HG02981 (cell line): ENCODE data around the gene CA5A.
"Not testable (repeated sequence)": the region's sequence is repeated elsewhere in the genome, so short reads cannot be mapped to it uniquely, and the experiment has no call there.

Experiments used
- ATAC-seq: cut with Tn5 transposase; IDR thresholded peaks from one replicate; pipeline ENCODE4 v1.9.1; 2021; ENCODE audit warnings: mild to moderate bottlenecking, moderate library complexity; ENCODE audit not compliant: unreplicated experiment

Gene CA5A

GRCh38 chr16:87936375-87937230 lies at the start of gene CA5A:
Gene CA5A (minus strand): TSS chr16:87936529. CDS start chr16:87936450, 79 bp downstream.
- no peak for ATAC-seq

GRCh38 chr16:87985493-87985892 lies 49.2 kb upstream of the CA5A start:
- not testable (repeated sequence) for ATAC-seq

- no peak for ATAC-seq
These were observed 48.4 kb upstream of the CA5A start for GRCh38 chr16:87984632-87985267.

GRCh38 chr16:87984180-87984579 lies 47.9 kb upstream of the CA5A start:
- not testable (repeated sequence) for ATAC-seq

GRCh38 chr16:87983737-87984097 lies 47.4 kb upstream of the CA5A start:
- not testable (repeated sequence) for ATAC-seq

- ATAC-seq = not testable (repeated sequence)
These were observed 46.9 kb upstream of the CA5A start for GRCh38 chr16:87983072-87983736.

- no peak for ATAC-seq
These were observed 46.3 kb upstream of the CA5A start for GRCh38 chr16:87982581-87983041.

GRCh38 chr16:87981376-87981775 lies 45.0 kb upstream of the CA5A start:
- not testable (repeated sequence) for ATAC-seq

- not testable (repeated sequence) for ATAC-seq
These were observed 43.7 kb upstream of the CA5A start for GRCh38 chr16:87979911-87980630.

- ATAC-seq = no peak
These were observed 43.0 kb upstream of the CA5A start for GRCh38 chr16:87979352-87979751.

GRCh38 chr16:87978127-87978526 lies 41.8 kb upstream of the CA5A start:
- ATAC-seq = no peak

GRCh38 chr16:87976665-87977064 lies 40.3 kb upstream of the CA5A start:
- no peak for ATAC-seq

- ATAC-seq = no peak
These were observed 37.8 kb upstream of the CA5A start for GRCh38 chr16:87974178-87974577.

- no peak for ATAC-seq
These were observed 37.4 kb upstream of the CA5A start for GRCh38 chr16:87973717-87974116.

- no peak for ATAC-seq
These were observed 35.6 kb upstream of the CA5A start for GRCh38 chr16:87971933-87972332.

- ATAC-seq = no peak
These were observed 33.9 kb upstream of the CA5A start for GRCh38 chr16:87970186-87970585.

- ATAC-seq = no peak
These were observed 32.2 kb upstream of the CA5A start for GRCh38 chr16:87968541-87968940.

GRCh38 chr16:87966685-87967185 lies 30.4 kb upstream of the CA5A start:
- ATAC-seq = no peak

GRCh38 chr16:87966064-87966645 lies 29.8 kb upstream of the CA5A start:
- ATAC-seq = no peak

- no peak for ATAC-seq
These were observed 29.1 kb upstream of the CA5A start for GRCh38 chr16:87965417-87965816.
